HEK293 (cell line): ENCODE results near the gene LRRC37A.

Experiments
- BCL11A ChIP-seq: fragments of 450-650 bp; formaldehyde crosslinking; IDR thresholded peaks from 2 replicates; pipeline ENCODE4 v1.5.1; 2016; ENCODE audit warnings: low read depth, missing biosample characterization, missing genetic modification characterization
- BCL6B ChIP-seq: fragments of 450-650 bp; formaldehyde crosslinking; IDR thresholded peaks from 2 replicates; pipeline ENCODE4 v1.5.1; 2017; ENCODE audit warnings: missing biosample characterization, missing genetic modification characterization
- KLF7 ChIP-seq: fragments of 450-650 bp; formaldehyde crosslinking; IDR thresholded peaks from 2 replicates; pipeline ENCODE4 v1.5.1; 2016; ENCODE audit warnings: missing biosample characterization, missing genetic modification characterization, borderline replicate concordance
- MZF1 ChIP-seq: fragments of 450-650 bp; formaldehyde crosslinking; IDR thresholded peaks from 2 replicates; pipeline ENCODE4 v1.5.1; 2017; ENCODE audit warnings: missing biosample characterization, missing genetic modification characterization, borderline replicate concordance
- PRDM2 ChIP-seq: fragments of 450-650 bp; formaldehyde crosslinking; IDR thresholded peaks from 2 replicates; pipeline ENCODE4 v1.5.1; 2016; ENCODE audit warnings: missing biosample characterization, missing genetic modification characterization, borderline replicate concordance
- ZFHX2 ChIP-seq: fragments of 450-650 bp; formaldehyde crosslinking; conservative IDR thresholded peaks from 2 replicates; pipeline ENCODE4 v1.5.1; 2016; ENCODE audit warnings: missing biosample characterization, missing genetic modification characterization
- ZFP41 ChIP-seq: fragments of 450-650 bp; formaldehyde crosslinking; IDR thresholded peaks from 2 replicates; pipeline ENCODE4 v1.5.1; 2016; ENCODE audit warnings: missing biosample characterization, missing genetic modification characterization, borderline replicate concordance
- ZNF19 ChIP-seq: fragments of 450-650 bp; formaldehyde crosslinking; IDR thresholded peaks from 2 replicates; pipeline ENCODE4; 2016; ENCODE audit warnings: missing biosample characterization, missing genetic modification characterization, low read depth
- ZNF266 ChIP-seq: fragments of 450-650 bp; formaldehyde crosslinking; IDR thresholded peaks from 2 replicates; pipeline ENCODE4 v1.5.1; 2016; ENCODE audit warnings: missing biosample characterization, missing genetic modification characterization, low read depth
- ZNF292 ChIP-seq: fragments of 450-650 bp; formaldehyde crosslinking; IDR thresholded peaks from 2 replicates; pipeline ENCODE4 v1.5.1; 2016; ENCODE audit warnings: low read depth, missing biosample characterization, missing genetic modification characterization, borderline replicate concordance
- ZNF391 ChIP-seq: fragments of 450-650 bp; formaldehyde crosslinking; IDR thresholded peaks from 2 replicates; pipeline ENCODE4 v1.5.1; 2016; ENCODE audit warnings: low read depth, missing biosample characterization, missing genetic modification characterization, borderline replicate concordance
- ZNF510 ChIP-seq: fragments of 450-650 bp; formaldehyde crosslinking; IDR thresholded peaks from 2 replicates; pipeline ENCODE4 v1.5.1; 2018; ENCODE audit warnings: mild to moderate bottlenecking, missing genetic modification characterization, missing biosample characterization; ENCODE audit not compliant: insufficient replicate concordance
- ZNF529 ChIP-seq: fragments of 450-650 bp; formaldehyde crosslinking; IDR thresholded peaks from 2 replicates; pipeline ENCODE4 v1.5.1; 2017; ENCODE audit warnings: missing genetic modification characterization, missing biosample characterization; ENCODE audit not compliant: insufficient replicate concordance
- ZNF626 ChIP-seq: fragments of 450-650 bp; sonication (Bioruptor Pico); formaldehyde crosslinking; IDR thresholded peaks from 2 replicates; pipeline ENCODE4 v1.5.1; 2018; ENCODE audit warnings: missing biosample characterization, missing genetic modification characterization, inconsistent platforms
- ZNF843 ChIP-seq: fragments of 450-650 bp; formaldehyde crosslinking; IDR thresholded peaks from 2 replicates; pipeline ENCODE4 v1.5.1; 2016; ENCODE audit warnings: missing biosample characterization, missing genetic modification characterization
- ZSCAN16 ChIP-seq: fragments of 450-650 bp; formaldehyde crosslinking; IDR thresholded peaks from 2 replicates; pipeline ENCODE4 v1.5.1; 2016; ENCODE audit warnings: missing biosample characterization, missing genetic modification characterization
- TF ChIP-seq, protein P1 (sequence below): fragments of 450-650 bp; formaldehyde crosslinking; IDR thresholded peaks from 2 replicates; pipeline ENCODE4 v1.5.1; 2016; ENCODE audit warnings: missing biosample characterization, missing genetic modification characterization, low read depth
- TF ChIP-seq, protein P2 (sequence below): fragments of 450-650 bp; formaldehyde crosslinking; IDR thresholded peaks from 2 replicates; pipeline ENCODE4 v1.5.1; 2016; ENCODE audit warnings: missing biosample characterization, missing genetic modification characterization
- TF ChIP-seq, protein P3 (sequence below): fragments of 450-650 bp; formaldehyde crosslinking; IDR thresholded peaks from 2 replicates; pipeline ENCODE4 v1.5.0; 2017; ENCODE audit warnings: missing biosample characterization, missing genetic modification characterization, borderline replicate concordance
- TF ChIP-seq, protein P4 (sequence below): fragments of 450-650 bp; formaldehyde crosslinking; IDR thresholded peaks from 2 replicates; pipeline ENCODE4 v1.5.1; 2016; ENCODE audit warnings: missing biosample characterization, missing genetic modification characterization

LRRC37A gene

GRCh38 chr17:46266656-46267544 lies 28.0 kb upstream of the LRRC37A start (continued):
- TF ChIP-seq PRDM2 (tag by site-specific recombination) (no peak; the same call in 1 of the 2 replicates), ZNF266 (no peak), ZNF292 (tag by site-specific recombination) (no peak), ZNF843 (tag by site-specific recombination) (peak; percentile 14; the same call in 1 of the 2 replicates), ZNF391 (tag by site-specific recombination) (no peak), ZFHX2 (tag by site-specific recombination) (no peak), BCL6B (tag by site-specific recombination) (no peak), KLF7 (tag by site-specific recombination) (no peak; the same call in 1 of the 2 replicates), ZFP41 (tag by site-specific recombination) (no peak), BCL11A (tag by site-specific recombination) (0 out of 2 replicates have a peak, but pooled peaks have one; percentile 29), ZNF19 (tag by site-specific recombination) (no peak), ZSCAN16 (no peak), ZNF510 (tag by site-specific recombination) (no peak), ZNF626 (tag by site-specific recombination) (no peak), ZNF529 (no peak), MZF1 (tag by site-specific recombination) (no peak)
- TF ChIP-seq, protein P1, sequence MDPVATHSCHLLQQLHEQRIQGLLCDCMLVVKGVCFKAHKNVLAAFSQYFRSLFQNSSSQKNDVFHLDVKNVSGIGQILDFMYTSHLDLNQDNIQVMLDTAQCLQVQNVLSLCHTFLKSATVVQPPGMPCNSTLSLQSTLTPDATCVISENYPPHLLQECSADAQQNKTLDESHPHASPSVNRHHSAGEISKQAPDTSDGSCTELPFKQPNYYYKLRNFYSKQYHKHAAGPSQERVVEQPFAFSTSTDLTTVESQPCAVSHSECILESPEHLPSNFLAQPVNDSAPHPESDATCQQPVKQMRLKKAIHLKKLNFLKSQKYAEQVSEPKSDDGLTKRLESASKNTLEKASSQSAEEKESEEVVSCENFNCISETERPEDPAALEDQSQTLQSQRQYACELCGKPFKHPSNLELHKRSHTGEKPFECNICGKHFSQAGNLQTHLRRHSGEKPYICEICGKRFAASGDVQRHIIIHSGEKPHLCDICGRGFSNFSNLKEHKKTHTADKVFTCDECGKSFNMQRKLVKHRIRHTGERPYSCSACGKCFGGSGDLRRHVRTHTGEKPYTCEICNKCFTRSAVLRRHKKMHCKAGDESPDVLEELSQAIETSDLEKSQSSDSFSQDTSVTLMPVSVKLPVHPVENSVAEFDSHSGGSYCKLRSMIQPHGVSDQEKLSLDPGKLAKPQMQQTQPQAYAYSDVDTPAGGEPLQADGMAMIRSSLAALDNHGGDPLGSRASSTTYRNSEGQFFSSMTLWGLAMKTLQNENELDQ (tag by site-specific recombination), result no peak
- TF ChIP-seq, protein P2, sequence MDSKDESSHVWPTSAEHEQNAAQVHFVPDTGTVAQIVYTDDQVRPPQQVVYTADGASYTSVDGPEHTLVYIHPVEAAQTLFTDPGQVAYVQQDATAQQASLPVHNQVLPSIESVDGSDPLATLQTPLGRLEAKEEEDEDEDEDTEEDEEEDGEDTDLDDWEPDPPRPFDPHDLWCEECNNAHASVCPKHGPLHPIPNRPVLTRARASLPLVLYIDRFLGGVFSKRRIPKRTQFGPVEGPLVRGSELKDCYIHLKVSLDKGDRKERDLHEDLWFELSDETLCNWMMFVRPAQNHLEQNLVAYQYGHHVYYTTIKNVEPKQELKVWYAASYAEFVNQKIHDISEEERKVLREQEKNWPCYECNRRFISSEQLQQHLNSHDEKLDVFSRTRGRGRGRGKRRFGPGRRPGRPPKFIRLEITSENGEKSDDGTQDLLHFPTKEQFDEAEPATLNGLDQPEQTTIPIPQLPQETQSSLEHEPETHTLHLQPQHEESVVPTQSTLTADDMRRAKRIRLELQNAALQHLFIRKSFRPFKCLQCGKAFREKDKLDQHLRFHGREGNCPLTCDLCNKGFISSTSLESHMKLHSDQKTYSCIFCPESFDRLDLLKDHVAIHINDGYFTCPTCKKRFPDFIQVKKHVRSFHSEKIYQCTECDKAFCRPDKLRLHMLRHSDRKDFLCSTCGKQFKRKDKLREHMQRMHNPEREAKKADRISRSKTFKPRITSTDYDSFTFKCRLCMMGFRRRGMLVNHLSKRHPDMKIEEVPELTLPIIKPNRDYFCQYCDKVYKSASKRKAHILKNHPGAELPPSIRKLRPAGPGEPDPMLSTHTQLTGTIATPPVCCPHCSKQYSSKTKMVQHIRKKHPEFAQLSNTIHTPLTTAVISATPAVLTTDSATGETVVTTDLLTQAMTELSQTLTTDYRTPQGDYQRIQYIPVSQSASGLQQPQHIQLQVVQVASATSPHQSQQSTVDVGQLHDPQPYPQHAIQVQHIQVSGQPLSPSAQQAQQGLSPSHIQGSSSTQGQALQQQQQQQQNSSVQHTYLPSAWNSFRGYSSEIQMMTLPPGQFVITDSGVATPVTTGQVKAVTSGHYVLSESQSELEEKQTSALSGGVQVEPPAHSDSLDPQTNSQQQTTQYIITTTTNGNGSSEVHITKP (tag by site-specific recombination), result peak; percentile 53; the same call in 1 of the 2 replicates
- TF ChIP-seq, protein P3, sequence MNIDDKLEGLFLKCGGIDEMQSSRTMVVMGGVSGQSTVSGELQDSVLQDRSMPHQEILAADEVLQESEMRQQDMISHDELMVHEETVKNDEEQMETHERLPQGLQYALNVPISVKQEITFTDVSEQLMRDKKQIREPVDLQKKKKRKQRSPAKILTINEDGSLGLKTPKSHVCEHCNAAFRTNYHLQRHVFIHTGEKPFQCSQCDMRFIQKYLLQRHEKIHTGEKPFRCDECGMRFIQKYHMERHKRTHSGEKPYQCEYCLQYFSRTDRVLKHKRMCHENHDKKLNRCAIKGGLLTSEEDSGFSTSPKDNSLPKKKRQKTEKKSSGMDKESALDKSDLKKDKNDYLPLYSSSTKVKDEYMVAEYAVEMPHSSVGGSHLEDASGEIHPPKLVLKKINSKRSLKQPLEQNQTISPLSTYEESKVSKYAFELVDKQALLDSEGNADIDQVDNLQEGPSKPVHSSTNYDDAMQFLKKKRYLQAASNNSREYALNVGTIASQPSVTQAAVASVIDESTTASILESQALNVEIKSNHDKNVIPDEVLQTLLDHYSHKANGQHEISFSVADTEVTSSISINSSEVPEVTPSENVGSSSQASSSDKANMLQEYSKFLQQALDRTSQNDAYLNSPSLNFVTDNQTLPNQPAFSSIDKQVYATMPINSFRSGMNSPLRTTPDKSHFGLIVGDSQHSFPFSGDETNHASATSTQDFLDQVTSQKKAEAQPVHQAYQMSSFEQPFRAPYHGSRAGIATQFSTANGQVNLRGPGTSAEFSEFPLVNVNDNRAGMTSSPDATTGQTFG, result no peak
- TF ChIP-seq, protein P4, sequence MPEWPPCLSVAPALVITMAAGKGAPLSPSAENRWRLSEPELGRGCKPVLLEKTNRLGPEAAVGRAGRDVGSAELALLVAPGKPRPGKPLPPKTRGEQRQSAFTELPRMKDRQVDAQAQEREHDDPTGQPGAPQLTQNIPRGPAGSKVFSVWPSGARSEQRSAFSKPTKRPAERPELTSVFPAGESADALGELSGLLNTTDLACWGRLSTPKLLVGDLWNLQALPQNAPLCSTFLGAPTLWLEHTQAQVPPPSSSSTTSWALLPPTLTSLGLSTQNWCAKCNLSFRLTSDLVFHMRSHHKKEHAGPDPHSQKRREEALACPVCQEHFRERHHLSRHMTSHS, result no peak
